Osteocyte (in vitro differentiated cells): ENCODE results near the gene DNAH1. TPM values are rescaled to one million over a fixed set of nuclear protein-coding genes. Genes with fewer than 3 reads are reported as not detected.

ENCODE experiments used
- DNase-seq: peaks from one replicate; pipeline ENCODE4 v3.0.0; 2021; ENCODE audit warnings: mixed read lengths; ENCODE audit not compliant: unreplicated experiment; ENCODE audit errors: extremely low spot score
- H3K27ac Mint-ChIP-seq: one replicate; pipeline ENCODE4 v1.8.0; 2021; ENCODE audit warnings: mild to moderate bottlenecking, mixed read lengths; ENCODE audit not compliant: unreplicated experiment
- H3K27me3 Mint-ChIP-seq: one replicate; pipeline ENCODE4 v1.8.0; 2021; ENCODE audit warnings: mixed read lengths; ENCODE audit not compliant: unreplicated experiment
- H3K36me3 Mint-ChIP-seq: one replicate; pipeline ENCODE4 v1.8.0; 2021; ENCODE audit warnings: mixed read lengths; ENCODE audit not compliant: unreplicated experiment
- H3K4me1 Mint-ChIP-seq: one replicate; pipeline ENCODE4 v1.8.0; 2021; ENCODE audit warnings: mixed read lengths; ENCODE audit not compliant: unreplicated experiment
- H3K4me3 Mint-ChIP-seq: one replicate; pipeline ENCODE4 v1.8.0; 2021; ENCODE audit warnings: mild to moderate bottlenecking, moderate library complexity, mixed read lengths; ENCODE audit not compliant: unreplicated experiment
- H3K9me3 Mint-ChIP-seq: one replicate; pipeline ENCODE4 v1.8.0; 2021; ENCODE audit warnings: mixed read lengths; ENCODE audit not compliant: unreplicated experiment
- total RNA-seq: library from RNA; stranded (reverse); gene quantifications from 2 replicates; pipeline ENCODE4 v1.2.1, GENCODE V29; 2021
- TF ChIP-seq, protein P1 (sequence below): fragments of 200-600 bp; sonication (generic); IDR thresholded peaks from 2 replicates; pipeline ENCODE4 v1.5.0; 2021; ENCODE audit warnings: antibody characterized with exemption, mild to moderate bottlenecking, moderate library complexity

The DNAH1 gene
- total RNA-seq, 1 donor from 2014 or later, result 9.7 TPM

DNA sequence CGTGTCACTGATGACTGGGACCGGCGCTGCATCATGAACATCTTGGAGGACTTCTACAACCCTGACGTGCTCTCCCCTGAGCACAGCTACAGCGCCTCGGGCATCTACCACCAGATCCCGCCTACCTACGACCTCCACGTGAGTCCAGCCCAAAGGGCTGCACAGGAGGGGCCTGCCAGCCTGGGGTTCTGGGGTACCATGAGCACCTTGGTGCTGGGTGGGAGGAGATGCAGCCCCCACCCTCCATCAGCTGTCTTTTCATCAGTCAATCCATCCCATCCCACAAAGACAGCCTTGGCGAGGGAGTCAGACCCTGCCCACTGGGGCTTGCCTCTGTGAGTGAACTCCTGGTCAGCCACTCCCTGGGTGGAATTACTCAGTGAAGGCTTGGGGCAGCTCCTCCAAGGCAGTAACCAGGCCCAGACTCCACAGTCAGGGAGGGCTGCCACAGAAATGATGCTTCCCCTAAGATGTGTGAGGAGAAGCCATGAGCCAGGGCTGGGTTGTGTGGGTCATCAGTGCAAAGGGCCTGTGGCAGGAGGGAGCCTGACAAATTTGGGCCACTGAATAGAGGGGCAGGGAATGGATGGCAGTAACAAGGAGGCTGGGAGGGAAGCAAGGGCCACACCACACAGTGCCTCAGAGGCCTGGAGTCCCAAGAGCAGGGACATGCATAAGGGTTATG, 80.9 kb downstream of the DNAH1 start:
- Mint-ChIP-seq H3K27ac (no peak overlapping the region), H3K36me3 (peaks cover 8% of the 10 kb centered on the region), H3K4me1 (no peaks in the 10 kb centered on the region), H3K27me3 (no peaks in the 10 kb centered on the region), H3K9me3 (no peaks in the 10 kb centered on the region), H3K4me3 (no peak overlapping the region)
- no peak for DNase-seq
- TF ChIP-seq, protein P1, sequence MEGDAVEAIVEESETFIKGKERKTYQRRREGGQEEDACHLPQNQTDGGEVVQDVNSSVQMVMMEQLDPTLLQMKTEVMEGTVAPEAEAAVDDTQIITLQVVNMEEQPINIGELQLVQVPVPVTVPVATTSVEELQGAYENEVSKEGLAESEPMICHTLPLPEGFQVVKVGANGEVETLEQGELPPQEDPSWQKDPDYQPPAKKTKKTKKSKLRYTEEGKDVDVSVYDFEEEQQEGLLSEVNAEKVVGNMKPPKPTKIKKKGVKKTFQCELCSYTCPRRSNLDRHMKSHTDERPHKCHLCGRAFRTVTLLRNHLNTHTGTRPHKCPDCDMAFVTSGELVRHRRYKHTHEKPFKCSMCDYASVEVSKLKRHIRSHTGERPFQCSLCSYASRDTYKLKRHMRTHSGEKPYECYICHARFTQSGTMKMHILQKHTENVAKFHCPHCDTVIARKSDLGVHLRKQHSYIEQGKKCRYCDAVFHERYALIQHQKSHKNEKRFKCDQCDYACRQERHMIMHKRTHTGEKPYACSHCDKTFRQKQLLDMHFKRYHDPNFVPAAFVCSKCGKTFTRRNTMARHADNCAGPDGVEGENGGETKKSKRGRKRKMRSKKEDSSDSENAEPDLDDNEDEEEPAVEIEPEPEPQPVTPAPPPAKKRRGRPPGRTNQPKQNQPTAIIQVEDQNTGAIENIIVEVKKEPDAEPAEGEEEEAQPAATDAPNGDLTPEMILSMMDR, result no peak

DNA sequence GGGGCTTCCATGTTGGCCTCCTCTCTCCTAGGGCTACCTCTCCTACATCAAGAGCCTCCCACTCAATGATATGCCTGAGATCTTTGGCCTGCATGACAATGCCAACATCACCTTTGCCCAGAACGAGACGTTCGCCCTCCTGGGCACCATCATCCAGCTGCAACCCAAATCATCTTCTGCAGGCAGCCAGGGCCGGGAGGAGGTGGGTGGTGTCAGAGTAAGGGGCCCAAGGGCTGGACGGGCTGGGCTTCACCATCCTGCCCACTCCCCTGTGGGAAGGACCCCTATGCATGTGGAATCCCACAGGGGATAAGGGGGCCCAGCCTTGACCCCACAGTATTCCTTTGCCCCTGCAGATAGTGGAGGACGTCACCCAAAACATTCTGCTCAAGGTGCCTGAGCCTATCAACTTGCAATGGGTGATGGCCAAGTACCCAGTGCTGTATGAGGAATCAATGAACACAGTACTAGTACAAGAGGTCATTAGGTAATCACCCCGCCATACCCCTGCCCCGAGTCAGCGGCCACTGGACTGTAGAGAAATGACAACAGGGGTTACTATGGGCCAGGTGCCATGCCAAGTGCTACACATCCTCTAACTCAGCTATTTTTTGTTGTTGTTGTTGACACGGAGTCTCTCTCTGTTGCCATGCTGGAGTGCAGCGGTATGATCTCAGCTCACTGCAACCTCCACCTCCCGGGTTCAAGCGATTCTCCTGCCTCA, 81.7 kb downstream of the DNAH1 start:
- DNase-seq, result no peak
- Mint-ChIP-seq H3K4me3 (no peak overlapping the region), H3K27me3 (no peaks in the 10 kb centered on the region), H3K4me1 (no peaks in the 10 kb centered on the region), H3K9me3 (no peaks in the 10 kb centered on the region), H3K36me3 (peaks cover 14% of the 10 kb centered on the region), H3K27ac (no peak overlapping the region)
- TF ChIP-seq, protein P1, result no peak

DNA sequence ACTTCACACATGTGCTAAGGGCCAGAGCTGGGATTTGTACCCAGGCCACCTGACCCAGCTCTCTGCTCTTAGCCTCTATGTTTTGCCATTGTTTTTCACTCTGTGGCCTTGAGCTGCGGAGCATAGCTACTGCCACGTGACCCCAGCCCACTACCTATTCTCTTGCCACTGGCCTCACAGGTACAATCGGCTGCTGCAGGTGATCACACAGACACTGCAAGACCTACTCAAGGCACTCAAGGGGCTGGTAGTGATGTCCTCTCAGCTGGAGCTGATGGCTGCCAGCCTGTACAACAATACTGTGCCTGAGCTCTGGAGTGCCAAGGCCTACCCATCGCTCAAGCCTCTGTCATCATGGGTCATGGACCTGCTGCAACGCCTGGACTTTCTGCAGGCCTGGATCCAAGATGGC, 82.6 kb downstream of the DNAH1 start:
- Mint-ChIP-seq H3K27ac (no peak overlapping the region), H3K36me3 (peaks cover 17% of the 10 kb centered on the region), H3K4me3 (no peak overlapping the region), H3K27me3 (no peaks in the 10 kb centered on the region), H3K9me3 (no peaks in the 10 kb centered on the region), H3K4me1 (no peaks in the 10 kb centered on the region)
- TF ChIP-seq, protein P1, result no peak
- no peak for DNase-seq

DNA sequence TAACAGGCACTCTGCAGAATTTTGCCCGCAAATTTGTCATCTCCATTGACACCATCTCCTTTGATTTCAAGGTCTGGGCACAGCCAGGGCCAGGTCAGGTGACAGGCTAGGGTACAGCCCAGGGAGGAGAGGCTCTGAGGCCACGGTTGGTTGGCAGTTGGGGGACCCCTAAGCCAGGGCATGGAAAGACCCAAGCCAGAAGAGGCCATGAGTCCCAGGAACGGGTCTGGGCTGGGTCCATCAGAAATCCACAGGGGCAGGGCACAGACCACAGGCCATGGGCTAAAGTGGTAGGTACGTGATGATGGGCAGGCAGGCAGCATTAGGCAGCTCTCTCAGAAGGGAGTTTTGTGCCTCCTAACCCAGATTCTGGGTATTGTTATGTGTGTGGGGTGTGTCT, 83.0 kb downstream of the DNAH1 start:
- no peaks in the 10 kb centered on the region for H3K9me3 Mint-ChIP-seq
- H3K4me1 Mint-ChIP-seq, result no peaks in the 10 kb centered on the region
- H3K27ac Mint-ChIP-seq, result no peak overlapping the region
- H3K36me3 Mint-ChIP-seq, result peaks cover 22% of the 10 kb centered on the region
- no peak overlapping the region for H3K4me3 Mint-ChIP-seq
- TF ChIP-seq, protein P1, result no peak
- no peak for DNase-seq
- no peaks in the 10 kb centered on the region for H3K27me3 Mint-ChIP-seq

DNA sequence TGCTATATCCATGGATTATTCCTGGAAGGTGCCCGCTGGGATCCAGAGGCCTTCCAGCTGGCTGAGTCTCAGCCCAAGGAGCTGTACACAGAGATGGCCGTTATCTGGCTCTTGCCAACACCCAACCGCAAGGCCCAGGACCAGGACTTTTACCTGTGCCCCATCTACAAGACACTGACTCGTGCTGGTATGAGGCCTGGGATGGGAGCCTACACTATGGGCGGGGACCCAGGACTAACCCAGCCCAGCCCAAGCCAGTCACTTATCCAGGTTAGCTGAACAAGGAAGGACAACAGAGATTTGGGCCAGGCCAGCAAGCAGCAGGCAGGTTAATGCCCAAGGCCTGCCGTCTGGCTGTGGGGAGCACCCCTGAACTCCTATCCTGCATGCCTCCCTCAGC, 83.5 kb downstream of the DNAH1 start:
- Mint-ChIP-seq H3K27ac (no peak overlapping the region), H3K36me3 (peaks cover 22% of the 10 kb centered on the region), H3K4me1 (no peaks in the 10 kb centered on the region), H3K4me3 (no peak overlapping the region), H3K9me3 (no peaks in the 10 kb centered on the region), H3K27me3 (no peaks in the 10 kb centered on the region)
- no peak for DNase-seq
- TF ChIP-seq, protein P1, result no peak
